Measurements from ENCODE around the gene NDUFS6.

- TF ChIP-seq CTCF (IDR thresholded peaks at IDR 0.05) (no peak), POLR2A (IDR thresholded peaks at IDR 0.05) (no peak)
Measured at GRCh38 chr5:1805326-1805725, 4.1 kb downstream of the NDUFS6 start.

Measured in testis (tissue), 2 donors.